ENCODE data around the gene DTNBP1.

GRCh38 chr6:15620611-15621010 lies 42.2 kb downstream of the DTNBP1 start:
- no peak for TF ChIP-seq CTCF (IDR thresholded peaks at IDR 0.05)
- no peak for TF ChIP-seq POLR2A (IDR thresholded peaks at IDR 0.05)

Measured in esophagus squamous epithelium (tissue), 4 donors.